ENCODE measurements around the gene TRIM39. TPM values are rescaled to one million over a fixed set of nuclear protein-coding genes. Genes with fewer than 3 reads are reported as not detected.

TRIM39 gene
- polyA plus RNA-seq, 1 donor from 2014 or later = 9.2 TPM

GRCh38 chr6:30359276-30359675, 32.5 kb downstream of the TRIM39 start:
- no peak for TF ChIP-seq EZH2 (IDR thresholded peaks at IDR 0.05; ENCODE audit: borderline replicate concordance, insufficient read depth, low read length, poor library complexity, severe bottlenecking)
- no peak for TF ChIP-seq POLR2AphosphoS5 (IDR thresholded peaks at IDR 0.05)
- TF ChIP-seq, protein P1, sequence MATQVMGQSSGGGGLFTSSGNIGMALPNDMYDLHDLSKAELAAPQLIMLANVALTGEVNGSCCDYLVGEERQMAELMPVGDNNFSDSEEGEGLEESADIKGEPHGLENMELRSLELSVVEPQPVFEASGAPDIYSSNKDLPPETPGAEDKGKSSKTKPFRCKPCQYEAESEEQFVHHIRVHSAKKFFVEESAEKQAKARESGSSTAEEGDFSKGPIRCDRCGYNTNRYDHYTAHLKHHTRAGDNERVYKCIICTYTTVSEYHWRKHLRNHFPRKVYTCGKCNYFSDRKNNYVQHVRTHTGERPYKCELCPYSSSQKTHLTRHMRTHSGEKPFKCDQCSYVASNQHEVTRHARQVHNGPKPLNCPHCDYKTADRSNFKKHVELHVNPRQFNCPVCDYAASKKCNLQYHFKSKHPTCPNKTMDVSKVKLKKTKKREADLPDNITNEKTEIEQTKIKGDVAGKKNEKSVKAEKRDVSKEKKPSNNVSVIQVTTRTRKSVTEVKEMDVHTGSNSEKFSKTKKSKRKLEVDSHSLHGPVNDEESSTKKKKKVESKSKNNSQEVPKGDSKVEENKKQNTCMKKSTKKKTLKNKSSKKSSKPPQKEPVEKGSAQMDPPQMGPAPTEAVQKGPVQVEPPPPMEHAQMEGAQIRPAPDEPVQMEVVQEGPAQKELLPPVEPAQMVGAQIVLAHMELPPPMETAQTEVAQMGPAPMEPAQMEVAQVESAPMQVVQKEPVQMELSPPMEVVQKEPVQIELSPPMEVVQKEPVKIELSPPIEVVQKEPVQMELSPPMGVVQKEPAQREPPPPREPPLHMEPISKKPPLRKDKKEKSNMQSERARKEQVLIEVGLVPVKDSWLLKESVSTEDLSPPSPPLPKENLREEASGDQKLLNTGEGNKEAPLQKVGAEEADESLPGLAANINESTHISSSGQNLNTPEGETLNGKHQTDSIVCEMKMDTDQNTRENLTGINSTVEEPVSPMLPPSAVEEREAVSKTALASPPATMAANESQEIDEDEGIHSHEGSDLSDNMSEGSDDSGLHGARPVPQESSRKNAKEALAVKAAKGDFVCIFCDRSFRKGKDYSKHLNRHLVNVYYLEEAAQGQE (IDR thresholded peaks at IDR 0.05; ENCODE audit: borderline replicate concordance) = no peak
- no peak for TF ChIP-seq MXI1 (conservative IDR thresholded peaks at IDR 0.05; ENCODE audit: poor library complexity, severe bottlenecking)
- TF ChIP-seq EP300 (conservative IDR thresholded peaks at IDR 0.05; ENCODE audit: poor library complexity, severe bottlenecking) = no peak
- no peak for TF ChIP-seq CTCF (IDR thresholded peaks at IDR 0.05; ENCODE audit: poor library complexity, severe bottlenecking)
- no peak for TF ChIP-seq SMC3 (conservative IDR thresholded peaks at IDR 0.05; ENCODE audit: poor library complexity)
- TF ChIP-seq RAD21 (conservative IDR thresholded peaks at IDR 0.05) = no peak
- no peak for TF ChIP-seq TAF1 (IDR thresholded peaks at IDR 0.05; ENCODE audit: low read depth)
- Histone ChIP-seq H3K9me3 (ENCODE audit: low read length) (no peaks in the 10 kb centered on the region), H2AFZ (ENCODE audit: low read depth, low read length) (no peak overlapping the region), H3K36me3 (ENCODE audit: insufficient read depth, low read length) (no peaks in the 10 kb centered on the region), H3K4me3 (ENCODE audit: low read length) (no peak overlapping the region), H3F3A (ENCODE audit: insufficient read depth, low read length, poor library complexity, severe bottlenecking) (no peaks in the 10 kb centered on the region), H3K27me3 (ENCODE audit: insufficient read depth, low read depth, low read length) (peaks cover 34% of the 10 kb centered on the region), H4K20me1 (ENCODE audit: insufficient read depth) (no peaks in the 10 kb centered on the region), H3K4me2 (ENCODE audit: low read length) (no peak overlapping the region), H3K9me2 (ENCODE audit: insufficient read depth, low read length) (no peaks in the 10 kb centered on the region), H3K27ac (ENCODE audit: low read length) (no peak overlapping the region), H3K79me2 (replicated peaks; ENCODE audit: insufficient read depth, low read length) (no peaks in the 10 kb centered on the region), H3K9ac (ENCODE audit: low read length) (no peak overlapping the region)

- H3K9me3 ChIP-seq (ENCODE audit: low read length) = no peaks in the 10 kb centered on the region
- H3K27me3 ChIP-seq (ENCODE audit: insufficient read depth, low read depth, low read length) = peaks cover 34% of the 10 kb centered on the region
- no peaks in the 10 kb centered on the region for H4K20me1 ChIP-seq (ENCODE audit: insufficient read depth)
- H2AFZ ChIP-seq (ENCODE audit: low read depth, low read length) = no peak overlapping the region
- H3K4me3 ChIP-seq (ENCODE audit: low read length) = no peak overlapping the region
- H3F3A ChIP-seq (ENCODE audit: insufficient read depth, low read length, poor library complexity, severe bottlenecking) = no peaks in the 10 kb centered on the region
- no peaks in the 10 kb centered on the region for H3K9me2 ChIP-seq (ENCODE audit: insufficient read depth, low read length)
- no peak overlapping the region for H3K4me2 ChIP-seq (ENCODE audit: low read length)
- no peak overlapping the region for H3K27ac ChIP-seq (ENCODE audit: low read length)
- no peaks in the 10 kb centered on the region for H3K79me2 ChIP-seq (replicated peaks; ENCODE audit: insufficient read depth, low read length)
- TF ChIP-seq RAD21 (conservative IDR thresholded peaks at IDR 0.05) (no peak), TAF1 (IDR thresholded peaks at IDR 0.05; ENCODE audit: low read depth) (no peak), MXI1 (conservative IDR thresholded peaks at IDR 0.05; ENCODE audit: poor library complexity, severe bottlenecking) (no peak), EZH2 (IDR thresholded peaks at IDR 0.05; ENCODE audit: borderline replicate concordance, insufficient read depth, low read length, poor library complexity, severe bottlenecking) (no peak), SMC3 (conservative IDR thresholded peaks at IDR 0.05; ENCODE audit: poor library complexity) (no peak), POLR2AphosphoS5 (IDR thresholded peaks at IDR 0.05) (no peak), CTCF (IDR thresholded peaks at IDR 0.05; ENCODE audit: poor library complexity, severe bottlenecking) (no peak)
- TF ChIP-seq, protein P1 (IDR thresholded peaks at IDR 0.05; ENCODE audit: borderline replicate concordance) = no peak
- no peaks in the 10 kb centered on the region for H3K36me3 ChIP-seq (ENCODE audit: insufficient read depth, low read length)
- no peak overlapping the region for H3K9ac ChIP-seq (ENCODE audit: low read length)
Observed at GRCh38 chr6:30360139-30360538, 33.4 kb downstream of the TRIM39 start.
